PFSK-1 (cell line): Measurements from ENCODE around the gene BORCS8.

Experiments
- POLR2AphosphoS5 ChIP-seq: IDR thresholded peaks from 2 replicates; pipeline ENCODE4 v1.6.1; 2012; ENCODE audit warnings: low read depth, mild to moderate bottlenecking, control low read depth, low read length, moderate library complexity
- TF ChIP-seq, protein P1 (sequence below), 2 experiments: IDR thresholded peaks; 2 replicates each; pipeline versions ENCODE4 v1.6.1 to v1.8.0; 2011 to 2012; ENCODE audit warnings: low read depth in 2 of 2, low read length in 2 of 2, control low read depth in 1 of 2, inconsistent platforms in 1 of 2, mild to moderate bottlenecking in 1 of 2, moderate library complexity in 1 of 2; ENCODE audit not compliant: insufficient read depth in 1 of 2

DNA sequence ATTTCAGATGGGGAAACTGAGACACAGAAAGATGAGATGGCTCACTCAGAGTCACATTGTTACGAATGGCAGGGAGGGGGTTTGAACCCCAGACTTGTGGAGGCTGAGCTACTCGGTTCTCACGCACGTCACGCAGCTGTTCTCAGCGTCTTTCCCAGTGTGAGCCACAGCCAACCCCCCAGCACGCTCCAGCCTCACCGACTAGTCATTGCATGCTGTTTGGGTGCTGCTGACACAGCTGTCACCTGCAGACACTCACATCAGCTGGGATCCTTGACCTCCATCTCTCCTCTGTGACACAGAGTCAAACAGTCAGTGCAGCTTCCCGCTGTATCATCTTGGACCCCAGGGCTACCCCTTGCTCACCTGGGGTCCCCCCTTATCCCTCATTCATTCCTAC, 17.4 kb upstream of the BORCS8 start:
- no peak for TF ChIP-seq POLR2AphosphoS5
- TF ChIP-seq, protein P1, sequence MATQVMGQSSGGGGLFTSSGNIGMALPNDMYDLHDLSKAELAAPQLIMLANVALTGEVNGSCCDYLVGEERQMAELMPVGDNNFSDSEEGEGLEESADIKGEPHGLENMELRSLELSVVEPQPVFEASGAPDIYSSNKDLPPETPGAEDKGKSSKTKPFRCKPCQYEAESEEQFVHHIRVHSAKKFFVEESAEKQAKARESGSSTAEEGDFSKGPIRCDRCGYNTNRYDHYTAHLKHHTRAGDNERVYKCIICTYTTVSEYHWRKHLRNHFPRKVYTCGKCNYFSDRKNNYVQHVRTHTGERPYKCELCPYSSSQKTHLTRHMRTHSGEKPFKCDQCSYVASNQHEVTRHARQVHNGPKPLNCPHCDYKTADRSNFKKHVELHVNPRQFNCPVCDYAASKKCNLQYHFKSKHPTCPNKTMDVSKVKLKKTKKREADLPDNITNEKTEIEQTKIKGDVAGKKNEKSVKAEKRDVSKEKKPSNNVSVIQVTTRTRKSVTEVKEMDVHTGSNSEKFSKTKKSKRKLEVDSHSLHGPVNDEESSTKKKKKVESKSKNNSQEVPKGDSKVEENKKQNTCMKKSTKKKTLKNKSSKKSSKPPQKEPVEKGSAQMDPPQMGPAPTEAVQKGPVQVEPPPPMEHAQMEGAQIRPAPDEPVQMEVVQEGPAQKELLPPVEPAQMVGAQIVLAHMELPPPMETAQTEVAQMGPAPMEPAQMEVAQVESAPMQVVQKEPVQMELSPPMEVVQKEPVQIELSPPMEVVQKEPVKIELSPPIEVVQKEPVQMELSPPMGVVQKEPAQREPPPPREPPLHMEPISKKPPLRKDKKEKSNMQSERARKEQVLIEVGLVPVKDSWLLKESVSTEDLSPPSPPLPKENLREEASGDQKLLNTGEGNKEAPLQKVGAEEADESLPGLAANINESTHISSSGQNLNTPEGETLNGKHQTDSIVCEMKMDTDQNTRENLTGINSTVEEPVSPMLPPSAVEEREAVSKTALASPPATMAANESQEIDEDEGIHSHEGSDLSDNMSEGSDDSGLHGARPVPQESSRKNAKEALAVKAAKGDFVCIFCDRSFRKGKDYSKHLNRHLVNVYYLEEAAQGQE (IDR thresholded peaks at IDR 0.05; ENCODE audit: insufficient read depth in 1 of 2, low read depth in 2 of 2, low read length in 2 of 2), result no peak
